PFSK-1 (cell line): ENCODE data around the gene FDX1.

ENCODE experiments used
- FOXP2 ChIP-seq: optimal IDR thresholded peaks from 2 replicates; pipeline ENCODE3; 2011; ENCODE audit warnings: borderline replicate concordance, control low read depth, inconsistent platforms; ENCODE audit not compliant: insufficient read depth; ENCODE audit errors: extremely low read length, extremely low read depth
- POLR2AphosphoS5 ChIP-seq: IDR thresholded peaks from 2 replicates; pipeline ENCODE4 v1.6.1; 2012; ENCODE audit warnings: low read depth, mild to moderate bottlenecking, control low read depth, low read length, moderate library complexity
- SIN3A ChIP-seq: IDR thresholded peaks from 2 replicates; pipeline ENCODE4 v1.6.1; 2012; ENCODE audit warnings: mild to moderate bottlenecking, low read length, moderate library complexity, borderline replicate concordance; ENCODE audit not compliant: insufficient read depth
- TAF1 ChIP-seq: IDR thresholded peaks from 2 replicates; pipeline ENCODE4 v1.6.1; 2012; ENCODE audit warnings: low read length, control low read depth, borderline replicate concordance; ENCODE audit not compliant: insufficient read depth
- TF ChIP-seq, protein P1 (sequence below), 2 experiments: IDR thresholded peaks; 2 replicates each; pipeline versions ENCODE4 v1.6.1 to v1.8.0; 2011 to 2012; ENCODE audit warnings: low read depth in 2 of 2, low read length in 2 of 2, control low read depth in 1 of 2, inconsistent platforms in 1 of 2, mild to moderate bottlenecking in 1 of 2, moderate library complexity in 1 of 2; ENCODE audit not compliant: insufficient read depth in 1 of 2

Gene FDX1

DNA sequence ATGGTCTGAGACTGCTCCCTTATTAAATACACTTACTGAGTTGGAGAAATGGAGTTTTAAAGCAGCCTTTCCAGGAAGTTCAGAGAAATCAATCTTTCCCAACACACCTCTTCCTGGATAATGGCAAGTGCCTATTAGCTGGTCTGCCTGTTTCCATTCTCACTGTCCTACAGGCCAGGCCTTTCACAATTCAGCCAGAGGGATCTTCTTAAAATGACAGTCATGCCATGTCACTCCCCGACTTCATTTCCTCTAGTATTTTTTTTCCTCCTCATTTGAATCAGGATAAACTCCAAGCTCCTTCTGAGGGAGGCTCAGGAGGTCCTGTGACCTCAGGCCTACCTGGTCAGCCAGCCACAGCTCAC, 62.6 kb downstream of the FDX1 start:
- TF ChIP-seq, protein P1, sequence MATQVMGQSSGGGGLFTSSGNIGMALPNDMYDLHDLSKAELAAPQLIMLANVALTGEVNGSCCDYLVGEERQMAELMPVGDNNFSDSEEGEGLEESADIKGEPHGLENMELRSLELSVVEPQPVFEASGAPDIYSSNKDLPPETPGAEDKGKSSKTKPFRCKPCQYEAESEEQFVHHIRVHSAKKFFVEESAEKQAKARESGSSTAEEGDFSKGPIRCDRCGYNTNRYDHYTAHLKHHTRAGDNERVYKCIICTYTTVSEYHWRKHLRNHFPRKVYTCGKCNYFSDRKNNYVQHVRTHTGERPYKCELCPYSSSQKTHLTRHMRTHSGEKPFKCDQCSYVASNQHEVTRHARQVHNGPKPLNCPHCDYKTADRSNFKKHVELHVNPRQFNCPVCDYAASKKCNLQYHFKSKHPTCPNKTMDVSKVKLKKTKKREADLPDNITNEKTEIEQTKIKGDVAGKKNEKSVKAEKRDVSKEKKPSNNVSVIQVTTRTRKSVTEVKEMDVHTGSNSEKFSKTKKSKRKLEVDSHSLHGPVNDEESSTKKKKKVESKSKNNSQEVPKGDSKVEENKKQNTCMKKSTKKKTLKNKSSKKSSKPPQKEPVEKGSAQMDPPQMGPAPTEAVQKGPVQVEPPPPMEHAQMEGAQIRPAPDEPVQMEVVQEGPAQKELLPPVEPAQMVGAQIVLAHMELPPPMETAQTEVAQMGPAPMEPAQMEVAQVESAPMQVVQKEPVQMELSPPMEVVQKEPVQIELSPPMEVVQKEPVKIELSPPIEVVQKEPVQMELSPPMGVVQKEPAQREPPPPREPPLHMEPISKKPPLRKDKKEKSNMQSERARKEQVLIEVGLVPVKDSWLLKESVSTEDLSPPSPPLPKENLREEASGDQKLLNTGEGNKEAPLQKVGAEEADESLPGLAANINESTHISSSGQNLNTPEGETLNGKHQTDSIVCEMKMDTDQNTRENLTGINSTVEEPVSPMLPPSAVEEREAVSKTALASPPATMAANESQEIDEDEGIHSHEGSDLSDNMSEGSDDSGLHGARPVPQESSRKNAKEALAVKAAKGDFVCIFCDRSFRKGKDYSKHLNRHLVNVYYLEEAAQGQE (IDR thresholded peaks at IDR 0.05; ENCODE audit: insufficient read depth in 1 of 2, low read depth in 2 of 2, low read length in 2 of 2), result no peak

DNA sequence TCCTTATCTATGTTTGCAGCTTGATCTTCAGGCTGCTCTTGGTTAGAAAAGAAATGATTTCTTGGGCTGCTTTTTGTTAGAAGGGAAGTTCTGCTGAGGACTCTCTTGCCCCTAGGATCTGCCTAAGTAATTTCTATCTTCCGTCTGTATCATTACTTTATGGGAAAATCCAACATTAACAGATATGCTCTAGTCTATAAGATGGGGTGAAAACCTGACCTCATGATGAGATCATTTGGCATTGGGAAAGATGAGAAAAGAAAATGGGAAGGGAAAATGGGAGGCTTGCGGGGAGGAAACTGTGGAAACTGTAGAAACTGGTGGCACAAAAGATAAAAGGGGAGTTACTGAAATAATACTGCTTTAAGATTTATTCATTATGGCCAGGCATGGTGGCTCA, 63.6 kb downstream of the FDX1 start:
- TF ChIP-seq SIN3A (no peak), TAF1 (no peak), FOXP2 (no peak), POLR2AphosphoS5 (no peak)
- TF ChIP-seq, protein P1 (IDR thresholded peaks at IDR 0.05; ENCODE audit: insufficient read depth in 1 of 2, low read depth in 2 of 2, low read length in 2 of 2), result no peak

DNA sequence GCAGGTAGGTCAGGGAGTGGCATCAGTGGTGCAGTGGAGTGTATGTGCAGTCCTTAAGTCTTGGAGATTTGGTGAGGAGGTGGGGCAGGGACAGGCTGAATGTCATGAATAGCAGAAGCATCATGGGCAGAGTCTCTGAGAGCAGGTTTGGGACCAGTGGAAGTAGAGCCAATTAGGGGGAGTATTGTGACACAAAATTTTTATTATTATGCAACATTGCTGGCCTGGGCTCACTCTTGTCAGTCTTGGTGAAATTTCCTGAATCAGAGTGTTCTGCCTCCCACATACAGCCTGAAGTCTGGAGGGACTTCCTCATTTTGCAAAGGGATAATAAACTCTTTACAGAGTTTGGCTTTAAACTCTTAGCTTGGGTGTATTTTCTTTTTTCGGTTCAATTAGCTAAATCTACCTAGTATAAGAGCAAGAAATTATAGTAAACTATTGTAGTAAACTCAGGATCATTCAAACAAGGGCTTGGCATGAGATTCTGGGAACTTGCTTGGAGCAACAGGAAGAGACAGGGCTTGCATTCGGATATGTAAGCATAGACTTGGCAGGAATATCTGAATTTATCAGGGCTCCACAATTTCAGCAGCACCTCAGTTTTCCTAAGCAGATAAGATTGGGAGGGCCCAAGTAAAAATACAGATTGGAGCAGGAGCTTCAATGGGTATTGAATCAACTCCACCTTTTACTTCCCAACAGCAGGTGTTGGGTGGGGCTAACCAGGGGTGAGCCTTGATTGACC, 67.7 kb downstream of the FDX1 start:
- TF ChIP-seq SIN3A (no peak), FOXP2 (no peak), TAF1 (no peak), POLR2AphosphoS5 (no peak)
- TF ChIP-seq, protein P1 (IDR thresholded peaks at IDR 0.05; ENCODE audit: insufficient read depth in 1 of 2, low read depth in 2 of 2, low read length in 2 of 2), result no peak

DNA sequence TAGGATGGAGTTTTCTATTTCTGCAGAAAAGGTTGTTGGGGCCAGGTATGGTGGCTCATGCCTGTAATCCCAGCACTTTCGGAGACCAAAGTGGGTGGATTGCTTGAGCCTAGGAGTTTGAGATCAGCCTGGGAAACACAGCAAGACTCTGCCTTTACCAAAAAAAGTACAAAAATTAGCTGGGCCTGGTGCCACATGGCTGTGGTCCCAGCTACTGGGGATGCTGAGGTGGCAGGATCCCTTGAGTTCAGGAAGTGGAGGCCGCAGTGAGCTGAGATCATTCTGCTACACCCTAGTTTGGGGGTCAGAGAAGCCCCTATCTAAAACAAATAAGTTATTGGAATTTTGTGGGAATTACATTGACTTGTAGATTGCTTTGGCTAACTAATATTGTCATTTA, 71.7 kb downstream of the FDX1 start:
- TF ChIP-seq, protein P1 (IDR thresholded peaks at IDR 0.05; ENCODE audit: insufficient read depth in 1 of 2, low read depth in 2 of 2, low read length in 2 of 2), result no peak
- TF ChIP-seq SIN3A, result no peak
- TF ChIP-seq FOXP2, result no peak
- TF ChIP-seq TAF1, result no peak
- no peak for TF ChIP-seq POLR2AphosphoS5
